Mucosa of descending colon (tissue), 3 donors: ENCODE data around the gene ATF7. TPM values are rescaled to one million over a fixed set of nuclear protein-coding genes. Genes with fewer than 3 reads are reported as not detected.
"Not testable (repeated sequence)": the region's sequence is repeated elsewhere in the genome, so short reads cannot be mapped to it uniquely, and the experiment has no call there.

Source experiments
- ATAC-seq: fragments of 200-7000 bp; cut with Tn5 transposase; one replicate; pipeline ENCODE4 v1.9.1; 2020; ENCODE audit warnings: mild to moderate bottlenecking, moderate library complexity
- DNase-seq, 3 donors: peaks; one replicate each; pipeline ENCODE4 v3.0.0-alpha.2; 2020
- H3K36me3 ChIP-seq: fragments of 200-600 bp; one replicate; pipeline ENCODE4 v1.8.0; 2021; ENCODE audit warnings: low read depth, mild to moderate bottlenecking
- H3K4me1 ChIP-seq: fragments of 200-600 bp; one replicate; pipeline ENCODE4 v1.8.0; 2021; ENCODE audit warnings: low read depth, mild to moderate bottlenecking
- H3K4me3 ChIP-seq: fragments of 200-600 bp; one replicate; pipeline ENCODE4 v1.8.0; 2021; ENCODE audit warnings: mild to moderate bottlenecking
- H3K9me3 ChIP-seq: fragments of 200-600 bp; one replicate; pipeline ENCODE4 v1.8.0; 2021; ENCODE audit warnings: mild to moderate bottlenecking
- CTCF ChIP-seq: fragments of 200-600 bp; IDR thresholded peaks from one replicate; pipeline ENCODE4 v1.8.0; 2022; ENCODE audit warnings: antibody characterized with exemption, mild to moderate bottlenecking
- intact Hi-C, 2 donors: fragments of 100-400 bp; cut with DNase I in 1 of 2; cut with micrococcal nuclease in 1 of 2; formaldehyde crosslinking; loops; one replicate each; pipeline versions ENCODE4 v1.11.0 to v1.11.1; 2022; cut with DNase I, micrococcal nuclease
- total RNA-seq, 3 donors: library from RNA; stranded (reverse); fragmentation: NEBNext Ultra II Directional in 2 of 3; extraction: Animal tissue kit (Norgen Biotek cat#: 25700) in 2 of 3; gene quantifications; one replicate each; pipeline versions ENCODE4 v1.2.1 to v1.2.4, GENCODE V29; 2021 to 2023
- donor health status: DM: no; HTN: no; CAD: no; lungs with moderate emphysema.
- donor health status: DM: no; HTN: no; CAD: no.
- donor health status: DM: no; HTN: yes; CAD: no.

The ATF7 gene
- total RNA-seq, 3 donors from 2014 or later, result 35.6 to 50.9 (median 42.8) TPM

GRCh38 chr12:53643232-53643979 is 17.2 kb upstream of the ATF7 start:
- Histone ChIP-seq H3K9me3 (no peaks in the 10 kb centered on the region), H3K4me1 (no peaks in the 10 kb centered on the region), H3K4me3 (no peak overlapping the region), H3K36me3 (no peaks in the 10 kb centered on the region)
- DNase-seq, result no peak
- no peak for TF ChIP-seq CTCF
- ATAC-seq, result no peak
- intact Hi-C loops, result no loop called here

GRCh38 chr12:53638057-53638456 is 11.9 kb upstream of the ATF7 start:
- no peaks in the 10 kb centered on the region for H3K4me1 ChIP-seq
- ATAC-seq, result no peak
- H3K4me3 ChIP-seq, result no peak overlapping the region
- H3K36me3 ChIP-seq, result no peaks in the 10 kb centered on the region
- intact Hi-C loops, result no loop called here
- TF ChIP-seq CTCF, result no peak
- DNase-seq, result no peak
- H3K9me3 ChIP-seq, result no peaks in the 10 kb centered on the region

GRCh38 chr12:53636641-53637040 is 10.5 kb upstream of the ATF7 start:
- ATAC-seq (no peak), DNase-seq (no peak)
- H3K36me3 ChIP-seq, result no peaks in the 10 kb centered on the region
- intact Hi-C loops, result no loop called here
- no peaks in the 10 kb centered on the region for H3K4me1 ChIP-seq
- no peak for TF ChIP-seq CTCF
- no peaks in the 10 kb centered on the region for H3K9me3 ChIP-seq
- no peak overlapping the region for H3K4me3 ChIP-seq

GRCh38 chr12:53635708-53636107 is 9.5 kb upstream of the ATF7 start:
- H3K36me3 ChIP-seq, intact Hi-C loops, ATAC-seq, H3K4me3 ChIP-seq, H3K4me1 ChIP-seq, DNase-seq, H3K9me3 ChIP-seq: not testable (repeated sequence)

GRCh38 chr12:53631721-53632120 is 5.5 kb upstream of the ATF7 start:
- no peak for ATAC-seq
- no peak for DNase-seq
- TF ChIP-seq CTCF, result no peak

GRCh38 chr12:53627919-53628318 is 1.7 kb upstream of the ATF7 start:
- intact Hi-C loops, result no loop called here
- TF ChIP-seq CTCF, result no peak
- DNase-seq (no peak), ATAC-seq (no peak)
- Histone ChIP-seq H3K9me3 (no peaks in the 10 kb centered on the region), H3K4me3 (no peak overlapping the region), H3K36me3 (no peaks in the 10 kb centered on the region), H3K4me1 (peaks cover 19% of the 10 kb centered on the region)

More at GRCh38 chr12:53631721-53632120, 5.5 kb upstream of the ATF7 start:
- no peaks in the 10 kb centered on the region for H3K9me3 ChIP-seq
- no peaks in the 10 kb centered on the region for H3K36me3 ChIP-seq
- intact Hi-C loops, result no loop called here
- H3K4me3 ChIP-seq, result no peak overlapping the region
- H3K4me1 ChIP-seq, result peaks cover 4% of the 10 kb centered on the region
